Measurements from ENCODE around the gene SCN5A. TPM values are rescaled to one million over a fixed set of nuclear protein-coding genes. Genes with fewer than 3 reads are reported as not detected.

Gene SCN5A
- total RNA-seq, 1 experiment from 2014 or later, result 0.69 TPM

Other genes with a start within 250 kb of the SCN5A start
- gene ACVR2B, start 195.8 kb downstream of the SCN5A start, total RNA-seq (2021; ENCODE audit: unreplicated experiment), result 2.8 TPM
- 12.5 TPM for gene EXOG, start 153.3 kb downstream of the SCN5A start, total RNA-seq (2021; ENCODE audit: unreplicated experiment)
- gene SCN10A, start 166.5 kb upstream of the SCN5A start, total RNA-seq (2021; ENCODE audit: unreplicated experiment), result not detected

Measured in Panc1 (cell line).